ENCODE results near the gene PRKCA.

Gene PRKCA

GRCh38 chr17:66822009-66822408 is 519.6 kb downstream of the PRKCA start:
- no peak for ATAC-seq
- no peak for TF ChIP-seq CSDC2 (CRISPR knock-in tag; IDR thresholded peaks at IDR 0.05)
- TF ChIP-seq ZNF8 (CRISPR knock-in tag; IDR thresholded peaks at IDR 0.05), result no peak
- no peak for TF ChIP-seq ZNF70 (CRISPR knock-in tag; IDR thresholded peaks at IDR 0.05)
- TF ChIP-seq CREB5 (CRISPR knock-in tag; IDR thresholded peaks at IDR 0.05; ENCODE audit: low read depth), result no peak
- TF ChIP-seq PATZ1 (CRISPR knock-in tag; IDR thresholded peaks at IDR 0.05; ENCODE audit: borderline replicate concordance), result no peak
- no peak for TF ChIP-seq ISL1 (CRISPR knock-in tag; IDR thresholded peaks at IDR 0.05)
- TF ChIP-seq SNAI2 (CRISPR knock-in tag; IDR thresholded peaks at IDR 0.05), result no peak
- no peak for TF ChIP-seq ZNF565 (CRISPR knock-in tag; conservative IDR thresholded peaks at IDR 0.05; ENCODE audit: low read depth)
- TF ChIP-seq ZFP30 (CRISPR knock-in tag; IDR thresholded peaks at IDR 0.05), result no peak
- no peak for TF ChIP-seq PPARA (CRISPR knock-in tag; IDR thresholded peaks at IDR 0.05; ENCODE audit: borderline replicate concordance)
- no peak for TF ChIP-seq ARNTL (CRISPR knock-in tag; IDR thresholded peaks at IDR 0.05; ENCODE audit: borderline replicate concordance, low read depth)
- TF ChIP-seq BACH2 (CRISPR knock-in tag; IDR thresholded peaks at IDR 0.05; ENCODE audit: borderline replicate concordance), result no peak

GRCh38 chr17:66826856-66827255 is 524.4 kb downstream of the PRKCA start:
- ATAC-seq, result no peak
- TF ChIP-seq ZNF70 (CRISPR knock-in tag; IDR thresholded peaks at IDR 0.05) (no peak), CSDC2 (CRISPR knock-in tag; IDR thresholded peaks at IDR 0.05) (no peak), ZC3H10 (CRISPR knock-in tag; IDR thresholded peaks at IDR 0.05) (no peak), ZFP30 (CRISPR knock-in tag; IDR thresholded peaks at IDR 0.05) (no peak), ZNF8 (CRISPR knock-in tag; IDR thresholded peaks at IDR 0.05) (no peak), ESRRG (CRISPR knock-in tag; IDR thresholded peaks at IDR 0.05) (no peak), SNAI2 (CRISPR knock-in tag; IDR thresholded peaks at IDR 0.05) (no peak), POU6F1 (CRISPR knock-in tag; IDR thresholded peaks at IDR 0.05; ENCODE audit: borderline replicate concordance, low read depth) (no peak), ZFP3 (CRISPR knock-in tag; IDR thresholded peaks at IDR 0.05) (no peak), GLIS3 (CRISPR knock-in tag; IDR thresholded peaks at IDR 0.05) (no peak), BACH2 (CRISPR knock-in tag; IDR thresholded peaks at IDR 0.05; ENCODE audit: borderline replicate concordance) (no peak)

- TF ChIP-seq POU6F1 (CRISPR knock-in tag; IDR thresholded peaks at IDR 0.05; ENCODE audit: borderline replicate concordance, low read depth), result no peak
- TF ChIP-seq ISL1 (CRISPR knock-in tag; IDR thresholded peaks at IDR 0.05), result no peak
- TF ChIP-seq ZNF565 (CRISPR knock-in tag; conservative IDR thresholded peaks at IDR 0.05; ENCODE audit: low read depth), result no peak
- TF ChIP-seq ZNF8 (CRISPR knock-in tag; IDR thresholded peaks at IDR 0.05), result no peak
- peak; percentile 83 for ATAC-seq
These were observed 527.0 kb downstream of the PRKCA start for GRCh38 chr17:66829386-66829864.

GRCh38 chr17:66829883-66830282 is 527.5 kb downstream of the PRKCA start:
- no peak; the same call in 1 of the 3 replicates for ATAC-seq
- TF ChIP-seq ZNF565 (CRISPR knock-in tag; conservative IDR thresholded peaks at IDR 0.05; ENCODE audit: low read depth) (no peak), SNAI2 (CRISPR knock-in tag; IDR thresholded peaks at IDR 0.05) (no peak), ISL1 (CRISPR knock-in tag; IDR thresholded peaks at IDR 0.05) (no peak), CSDC2 (CRISPR knock-in tag; IDR thresholded peaks at IDR 0.05) (no peak), GLIS3 (CRISPR knock-in tag; IDR thresholded peaks at IDR 0.05) (no peak)

GRCh38 chr17:66830451-66830850 is 528.0 kb downstream of the PRKCA start:
- TF ChIP-seq ZC3H10 (CRISPR knock-in tag; IDR thresholded peaks at IDR 0.05), result no peak
- no peak for TF ChIP-seq ZNF565 (CRISPR knock-in tag; conservative IDR thresholded peaks at IDR 0.05; ENCODE audit: low read depth)
- TF ChIP-seq CSDC2 (CRISPR knock-in tag; IDR thresholded peaks at IDR 0.05), result no peak
- TF ChIP-seq PPARA (CRISPR knock-in tag; IDR thresholded peaks at IDR 0.05; ENCODE audit: borderline replicate concordance), result no peak
- no peak for TF ChIP-seq GLIS3 (CRISPR knock-in tag; IDR thresholded peaks at IDR 0.05)
- no peak for TF ChIP-seq CSRNP3 (CRISPR knock-in tag; IDR thresholded peaks at IDR 0.05)
- TF ChIP-seq POU6F1 (CRISPR knock-in tag; IDR thresholded peaks at IDR 0.05; ENCODE audit: borderline replicate concordance, low read depth), result no peak
- TF ChIP-seq ESRRG (CRISPR knock-in tag; IDR thresholded peaks at IDR 0.05), result no peak
- TF ChIP-seq ISL1 (CRISPR knock-in tag; IDR thresholded peaks at IDR 0.05), result no peak
- TF ChIP-seq PATZ1 (CRISPR knock-in tag; IDR thresholded peaks at IDR 0.05; ENCODE audit: borderline replicate concordance), result no peak
- TF ChIP-seq ZNF70 (CRISPR knock-in tag; IDR thresholded peaks at IDR 0.05), result no peak
- no peak for TF ChIP-seq ARNTL (CRISPR knock-in tag; IDR thresholded peaks at IDR 0.05; ENCODE audit: borderline replicate concordance, low read depth)
- no peak for TF ChIP-seq ZFP30 (CRISPR knock-in tag; IDR thresholded peaks at IDR 0.05)
- TF ChIP-seq RARB (CRISPR knock-in tag; IDR thresholded peaks at IDR 0.05), result no peak
- no peak for ATAC-seq
